ENCODE results near the gene SLC9A5.
A peak's percentile ranks its signal among the peaks of the same experiment; 100 is the strongest.

The SLC9A5 gene

GRCh38 chr16:67311607-67312488 lies 63.1 kb downstream of the SLC9A5 start:
- H3K27ac Mint-ChIP-seq = peak overlapping the region; percentile 96
- peak; percentile 81 for DNase-seq
- H3K36me3 Mint-ChIP-seq (ENCODE audit: low read depth) = no peaks in the 10 kb centered on the region
- H3K4me1 Mint-ChIP-seq (ENCODE audit: low read depth) = peaks cover 48% of the 10 kb centered on the region
- H3K9me3 Mint-ChIP-seq = no peaks in the 10 kb centered on the region
- peaks cover 5% of the 10 kb centered on the region for H3K27me3 Mint-ChIP-seq
- peak overlapping the region; percentile 43 for H3K4me3 Mint-ChIP-seq

- Mint-ChIP-seq H3K27me3 (peaks cover 8% of the 10 kb centered on the region), H3K4me3 (peak overlapping the region; percentile 15), H3K4me1 (ENCODE audit: low read depth) (peaks cover 48% of the 10 kb centered on the region), H3K27ac (peak overlapping the region; percentile 96), H3K36me3 (ENCODE audit: low read depth) (no peaks in the 10 kb centered on the region), H3K9me3 (no peaks in the 10 kb centered on the region)
- no peak for DNase-seq
Observed at GRCh38 chr16:67312719-67313118, 63.9 kb downstream of the SLC9A5 start.

GRCh38 chr16:67317853-67318252 lies 69.1 kb downstream of the SLC9A5 start:
- no peak for DNase-seq
- Mint-ChIP-seq H3K27me3 (peaks cover 48% of the 10 kb centered on the region), H3K4me3 (no peak overlapping the region), H3K36me3 (ENCODE audit: low read depth) (no peaks in the 10 kb centered on the region), H3K27ac (no peak overlapping the region), H3K4me1 (ENCODE audit: low read depth) (peaks cover 13% of the 10 kb centered on the region), H3K9me3 (no peaks in the 10 kb centered on the region)

Data from activated T-cell treated with anti-CD3 and anti-CD28 coated beads, Interleukin-2, amount 50 U/mL, for 24 hours (primary cell).